Body of pancreas (tissue), 4 donors: ENCODE results near the gene RAB7A. TPM values are rescaled to one million over a fixed set of nuclear protein-coding genes. Genes with fewer than 3 reads are reported as not detected.
"Not testable (repeated sequence)": the region's sequence is repeated elsewhere in the genome, so short reads cannot be mapped to it uniquely, and the experiment has no call there.

Experiments used
- ATAC-seq: fragments of 150-250 bp; one replicate; pipeline ENCODE4 v1.9.1; 2016
- DNase-seq, 4 donors: peaks; one replicate each; pipeline ENCODE4 v3.0.0-alpha.2; 2019
- H3K27ac ChIP-seq, 4 donors: fragments of 200-600 bp; sonication (generic); 1 replicate in 3 of 4; 2 replicates in 1 of 4; pipeline versions ENCODE4 v1.5.1 to v1.6.1; 2016 to 2019; ENCODE audit warnings: mild to moderate bottlenecking in 1 of 4, mixed read lengths in 1 of 4, moderate library complexity in 1 of 4
- H3K27me3 ChIP-seq, 2 donors: fragments of 200-600 bp; sonication (generic); one replicate each; pipeline ENCODE4 v1.6.0; 2016; ENCODE audit warnings: mild to moderate bottlenecking in 1 of 2
- H3K36me3 ChIP-seq, 2 donors: fragments of 200-600 bp; sonication (generic); replicated peaks in 1 of 2; 2 replicates each; pipeline ENCODE4 v1.5.1; 2016; ENCODE audit warnings: low read depth in 2 of 2; ENCODE audit not compliant: insufficient read depth in 1 of 2
- H3K4me1 ChIP-seq: fragments of 200-600 bp; sonication (generic); one replicate; pipeline ENCODE4 v1.6.0; 2016
- H3K4me3 ChIP-seq, 2 donors: fragments of 200-600 bp; sonication (generic); 1 replicate in 1 of 2; 2 replicates in 1 of 2; pipeline ENCODE4 v1.5.1; 2016 to 2019
- H3K9me3 ChIP-seq, 3 donors: fragments of 200-600 bp; sonication (generic); 1 replicate in 2 of 3; 2 replicates in 1 of 3; pipeline ENCODE4 v1.5.1; 2016
- CTCF ChIP-seq, 7 experiments: fragments of 450-650 bp in 4 of 7; fragments of 200-600 bp in 3 of 7; sonication (generic) in 3 of 7; IDR thresholded peaks; one replicate each; pipeline ENCODE4 v1.5.1; 2016 to 2019; ENCODE audit warnings: antibody characterized with exemption in 7 of 7
- POLR2A ChIP-seq, 3 donors: fragments of 450-650 bp; IDR thresholded peaks; one replicate each; pipeline ENCODE4 v1.6.1; 2016; ENCODE audit warnings: antibody characterized with exemption in 3 of 3, mild to moderate bottlenecking in 2 of 3
- WGBS, 2 donors: methylation state at CpG; one replicate each; pipeline ENCODE4 v1.1.5; 2017; 5-methylcytosine and 5-hydroxymethylcytosine counted together
- intact Hi-C: fragments of 100-400 bp; cut with DNase I; formaldehyde crosslinking; loops from one replicate; pipeline ENCODE4 v1.15.1; 2023
- total RNA-seq, 2 donors: library from RNA; depleted of rRNA; stranded (reverse); fragments of >200 nt; gene quantifications; one replicate each; pipeline ENCODE4 v1.1.0, GENCODE V29; 2016

The RAB7A gene
- total RNA-seq, 2 donors from 2014 or later: 45.7 to 64.9 TPM

GRCh38 chr3:128727996-128728395 is 2.0 kb downstream of the RAB7A start:
- DNase-seq (no peak), ATAC-seq (no peak)
- H3K27ac ChIP-seq: no peak overlapping the region
- intact Hi-C loops: no loop called here
- WGBS, 2 donors: 55 to 63% methylated on average over 2 of the region's 2 CpGs
- no peak overlapping the region for H3K4me3 ChIP-seq
- H3K4me1 ChIP-seq: peaks cover 52% of the 10 kb centered on the region
- no peaks in the 10 kb centered on the region for H3K36me3 ChIP-seq
- H3K27me3 ChIP-seq: no peaks in the 10 kb centered on the region
- no peaks in the 10 kb centered on the region for H3K9me3 ChIP-seq
- no peak for TF ChIP-seq POLR2A (IDR thresholded peaks at IDR 0.05)
- no peak for TF ChIP-seq CTCF (IDR thresholded peaks at IDR 0.05)

- H3K4me3 ChIP-seq, intact Hi-C loops, H3K9me3 ChIP-seq, DNase-seq, ATAC-seq, H3K27me3 ChIP-seq, H3K27ac ChIP-seq, H3K36me3 ChIP-seq: not testable (repeated sequence)
- H3K4me1 ChIP-seq: peaks cover 55% of the 10 kb centered on the region
- WGBS, 2 donors: 88 to 92% methylated on average over 13 of the region's 13 CpGs
Observed at GRCh38 chr3:128728521-128728920, 2.5 kb downstream of the RAB7A start.

GRCh38 chr3:128730471-128730870 is 4.5 kb downstream of the RAB7A start:
- intact Hi-C loops: no loop called here
- H3K27me3 ChIP-seq: no peaks in the 10 kb centered on the region
- no peaks in the 10 kb centered on the region for H3K36me3 ChIP-seq
- H3K4me1 ChIP-seq: peaks cover 55% of the 10 kb centered on the region
- H3K9me3 ChIP-seq: no peaks in the 10 kb centered on the region
- H3K27ac ChIP-seq: no peak overlapping the region
- DNase-seq (no peak), ATAC-seq (no peak)
- TF ChIP-seq POLR2A (IDR thresholded peaks at IDR 0.05) (no peak), CTCF (IDR thresholded peaks at IDR 0.05) (no peak)
- H3K4me3 ChIP-seq: no peak overlapping the region
- WGBS, 2 donors: 82 to 94% methylated on average over 5 of the region's 5 CpGs

GRCh38 chr3:128734523-128735189 is 8.7 kb downstream of the RAB7A start:
- H3K27me3 ChIP-seq: no peaks in the 10 kb centered on the region
- H3K27ac ChIP-seq: no peak overlapping the region
- ATAC-seq (no peak), DNase-seq (no peak)
- intact Hi-C loops: no loop called here
- 79 to 89% methylated on average over 3 of the region's 3 CpGs for WGBS, 2 donors
- no peaks in the 10 kb centered on the region for H3K36me3 ChIP-seq
- no peak overlapping the region for H3K4me3 ChIP-seq
- no peaks in the 10 kb centered on the region for H3K9me3 ChIP-seq
- peaks cover 28% of the 10 kb centered on the region for H3K4me1 ChIP-seq
- no peak for TF ChIP-seq CTCF (IDR thresholded peaks at IDR 0.05)
- no peak for TF ChIP-seq POLR2A (IDR thresholded peaks at IDR 0.05)

- TF ChIP-seq CTCF (IDR thresholded peaks at IDR 0.05): no peak
- TF ChIP-seq POLR2A (IDR thresholded peaks at IDR 0.05): no peak
- no peaks in the 10 kb centered on the region for H3K27me3 ChIP-seq
- peaks cover 24% of the 10 kb centered on the region for H3K4me1 ChIP-seq
- no peak for DNase-seq
- intact Hi-C loops: no loop called here
- ATAC-seq: no peak
- no peaks in the 10 kb centered on the region for H3K36me3 ChIP-seq
- H3K4me3 ChIP-seq: no peak overlapping the region
- H3K27ac ChIP-seq: no peak overlapping the region
- no peaks in the 10 kb centered on the region for H3K9me3 ChIP-seq
Observed at GRCh38 chr3:128735287-128735686, 9.3 kb downstream of the RAB7A start.
